GM18519 (cell line): Measurements from ENCODE around the gene NPR3.
"Not testable (repeated sequence)": the region's sequence is repeated elsewhere in the genome, so short reads cannot be mapped to it uniquely, and the experiment has no call there.

Experiments
- ATAC-seq: cut with Tn5 transposase; IDR thresholded peaks from one replicate; pipeline ENCODE4 v1.9.1; 2021; ENCODE audit warnings: mild to moderate bottlenecking, moderate library complexity; ENCODE audit not compliant: unreplicated experiment, low FRiP score

The NPR3 gene

GRCh38 chr5:32805462-32805861 is 94.3 kb downstream of the NPR3 start:
- not testable (repeated sequence) for ATAC-seq

GRCh38 chr5:32805971-32806638 is 95.0 kb downstream of the NPR3 start:
- ATAC-seq: no peak

- ATAC-seq: no peak
Measured at GRCh38 chr5:32808783-32809182, 97.7 kb downstream of the NPR3 start.

- no peak for ATAC-seq
Measured at GRCh38 chr5:32810804-32811203, 99.7 kb downstream of the NPR3 start.

- ATAC-seq: no peak
Measured at GRCh38 chr5:32812399-32812798, 101.3 kb downstream of the NPR3 start.

- no peak for ATAC-seq
Measured at GRCh38 chr5:32814141-32814540, 103.0 kb downstream of the NPR3 start.

- no peak for ATAC-seq
Measured at GRCh38 chr5:32814620-32815019, 103.5 kb downstream of the NPR3 start.

GRCh38 chr5:32827981-32828380 is 116.9 kb downstream of the NPR3 start:
- ATAC-seq: no peak

GRCh38 chr5:32828492-32828891 is 117.4 kb downstream of the NPR3 start:
- ATAC-seq: no peak

- no peak for ATAC-seq
Measured at GRCh38 chr5:32831624-32832023, 120.5 kb downstream of the NPR3 start.

GRCh38 chr5:32833127-32833526 is 122.0 kb downstream of the NPR3 start:
- no peak for ATAC-seq

- no peak for ATAC-seq
Measured at GRCh38 chr5:32833663-32834062, 122.5 kb downstream of the NPR3 start.

GRCh38 chr5:32834251-32834650 is 123.1 kb downstream of the NPR3 start:
- ATAC-seq: no peak

- no peak for ATAC-seq
Measured at GRCh38 chr5:32836176-32836575, 125.1 kb downstream of the NPR3 start.

- no peak for ATAC-seq
Measured at GRCh38 chr5:32837211-32837610, 126.1 kb downstream of the NPR3 start.

GRCh38 chr5:32839106-32839505 is 128.0 kb downstream of the NPR3 start:
- no peak for ATAC-seq

GRCh38 chr5:32840606-32841005 is 129.5 kb downstream of the NPR3 start:
- ATAC-seq: no peak
